Mononuclear cell (primary cell): ENCODE data around the gene ZSCAN10. TPM values are rescaled to one million over a fixed set of nuclear protein-coding genes. Genes with fewer than 3 reads are reported as not detected.

Experiments
- H3K27me3 ChIP-seq: 2 replicates; pipeline ENCODE4 v1.6.0; 2011; ENCODE audit warnings: low read length, control low read depth; ENCODE audit not compliant: insufficient read depth
- H3K4me1 ChIP-seq: 2 replicates; pipeline ENCODE4 v1.5.1; 2011; ENCODE audit warnings: mild to moderate bottlenecking, low read length, control low read depth; ENCODE audit not compliant: insufficient read depth
- H3K4me3 ChIP-seq: 2 replicates; pipeline ENCODE4 v1.5.1; 2011; ENCODE audit warnings: mild to moderate bottlenecking, low read length, moderate library complexity
- H3K9me3 ChIP-seq: 2 replicates; pipeline ENCODE4 v1.5.1; 2011; ENCODE audit warnings: low read depth, mild to moderate bottlenecking, control low read depth, low read length
- total RNA-seq: library from RNA; depleted of rRNA; stranded (reverse); fragments of >200 nt; gene quantifications from one replicate; pipeline ENCODE4 v1.2.3, GENCODE V29; 2012

The ZSCAN10 gene
- total RNA-seq, 1 donor: under 0.01 TPM

GRCh38 chr16:3044708-3045107, 54.4 kb downstream of the ZSCAN10 start:
- H3K4me1 ChIP-seq: peaks cover 61% of the 10 kb centered on the region
- no peaks in the 10 kb centered on the region for H3K9me3 ChIP-seq
- no peak overlapping the region for H3K4me3 ChIP-seq
- H3K27me3 ChIP-seq: peaks cover 21% of the 10 kb centered on the region

- peaks cover 36% of the 10 kb centered on the region for H3K27me3 ChIP-seq
- peaks cover 38% of the 10 kb centered on the region for H3K4me1 ChIP-seq
- no peaks in the 10 kb centered on the region for H3K9me3 ChIP-seq
- no peak overlapping the region for H3K4me3 ChIP-seq
Observed at GRCh38 chr16:3042376-3042775, 56.7 kb downstream of the ZSCAN10 start.

GRCh38 chr16:3038896-3039295, 60.2 kb downstream of the ZSCAN10 start:
- Histone ChIP-seq H3K4me1 (peaks cover 17% of the 10 kb centered on the region), H3K9me3 (no peaks in the 10 kb centered on the region), H3K27me3 (peaks cover 49% of the 10 kb centered on the region), H3K4me3 (no peak overlapping the region)

Other genes with a start within 250 kb of the ZSCAN10 start
- 0.21 TPM for gene PRSS22, start 241.1 kb downstream of the ZSCAN10 start, total RNA-seq
- 8.1 TPM for gene FLYWCH2, start 216.1 kb downstream of the ZSCAN10 start, total RNA-seq
- gene FLYWCH1, start 187.4 kb downstream of the ZSCAN10 start, total RNA-seq: 15.7 TPM
- gene KREMEN2, start 135.0 kb downstream of the ZSCAN10 start, total RNA-seq: not detected
- 3.1 TPM for gene PAQR4, start 129.9 kb downstream of the ZSCAN10 start, total RNA-seq
- 1.3 TPM for gene PKMYT1, start 118.8 kb downstream of the ZSCAN10 start, total RNA-seq
- gene CLDN9, start 86.4 kb downstream of the ZSCAN10 start, total RNA-seq: not detected
- not detected for gene CLDN6, start 81.1 kb downstream of the ZSCAN10 start, total RNA-seq
- gene TNFRSF12A, start 78.9 kb downstream of the ZSCAN10 start, total RNA-seq: 8.2 TPM
- 8.2 TPM for gene HCFC1R1, start 75.4 kb downstream of the ZSCAN10 start, total RNA-seq
- gene THOC6, start 75.3 kb downstream of the ZSCAN10 start, total RNA-seq: 8.9 TPM
- 0.10 TPM for gene BICDL2, start 62.4 kb downstream of the ZSCAN10 start, total RNA-seq
- gene MMP25, start 52.7 kb downstream of the ZSCAN10 start, total RNA-seq: 1.7 TPM
- gene IL32, start 33.7 kb downstream of the ZSCAN10 start, total RNA-seq: 115 TPM
- gene ZNF205, start 13.3 kb upstream of the ZSCAN10 start, total RNA-seq: 0.52 TPM
- 1.6 TPM for gene ZNF213, start 35.7 kb upstream of the ZSCAN10 start, total RNA-seq
- not detected for gene OR1F1, start 88.9 kb upstream of the ZSCAN10 start, total RNA-seq
- 4.5 TPM for gene ZNF200, start 135.9 kb upstream of the ZSCAN10 start, total RNA-seq
- 26.7 TPM for gene MEFV, start 157.3 kb upstream of the ZSCAN10 start, total RNA-seq
- 49.7 TPM for gene ZNF263, start 184.2 kb upstream of the ZSCAN10 start, total RNA-seq
- gene TIGD7, start 206.1 kb upstream of the ZSCAN10 start, total RNA-seq: 3.7 TPM
- gene ZNF75A, start 206.2 kb upstream of the ZSCAN10 start, total RNA-seq: 34.8 TPM